Stimulated activated CD4-positive, alpha-beta T cell treated with anti-CD3 and anti-CD28 coated beads, Interleukin-12 subunit alpha, Interleukin-12 subunit beta, amount 100 ng/mL, for 24 hours (primary cell): ENCODE measurements around the gene STAU1.
A peak's percentile ranks its signal among the peaks of the same experiment; 100 is the strongest.
"Not testable (repeated sequence)": the region's sequence is repeated elsewhere in the genome, so short reads cannot be mapped to it uniquely, and the experiment has no call there.

Experiments used
- DNase-seq, 2 experiments: peaks; one replicate each; pipeline ENCODE4 v3.0.0-alpha.2; 2020; ENCODE audit warnings: low read depth in 2 of 2

The STAU1 gene, protein sequence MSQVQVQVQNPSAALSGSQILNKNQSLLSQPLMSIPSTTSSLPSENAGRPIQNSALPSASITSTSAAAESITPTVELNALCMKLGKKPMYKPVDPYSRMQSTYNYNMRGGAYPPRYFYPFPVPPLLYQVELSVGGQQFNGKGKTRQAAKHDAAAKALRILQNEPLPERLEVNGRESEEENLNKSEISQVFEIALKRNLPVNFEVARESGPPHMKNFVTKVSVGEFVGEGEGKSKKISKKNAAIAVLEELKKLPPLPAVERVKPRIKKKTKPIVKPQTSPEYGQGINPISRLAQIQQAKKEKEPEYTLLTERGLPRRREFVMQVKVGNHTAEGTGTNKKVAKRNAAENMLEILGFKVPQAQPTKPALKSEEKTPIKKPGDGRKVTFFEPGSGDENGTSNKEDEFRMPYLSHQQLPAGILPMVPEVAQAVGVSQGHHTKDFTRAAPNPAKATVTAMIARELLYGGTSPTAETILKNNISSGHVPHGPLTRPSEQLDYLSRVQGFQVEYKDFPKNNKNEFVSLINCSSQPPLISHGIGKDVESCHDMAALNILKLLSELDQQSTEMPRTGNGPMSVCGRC

DNA sequence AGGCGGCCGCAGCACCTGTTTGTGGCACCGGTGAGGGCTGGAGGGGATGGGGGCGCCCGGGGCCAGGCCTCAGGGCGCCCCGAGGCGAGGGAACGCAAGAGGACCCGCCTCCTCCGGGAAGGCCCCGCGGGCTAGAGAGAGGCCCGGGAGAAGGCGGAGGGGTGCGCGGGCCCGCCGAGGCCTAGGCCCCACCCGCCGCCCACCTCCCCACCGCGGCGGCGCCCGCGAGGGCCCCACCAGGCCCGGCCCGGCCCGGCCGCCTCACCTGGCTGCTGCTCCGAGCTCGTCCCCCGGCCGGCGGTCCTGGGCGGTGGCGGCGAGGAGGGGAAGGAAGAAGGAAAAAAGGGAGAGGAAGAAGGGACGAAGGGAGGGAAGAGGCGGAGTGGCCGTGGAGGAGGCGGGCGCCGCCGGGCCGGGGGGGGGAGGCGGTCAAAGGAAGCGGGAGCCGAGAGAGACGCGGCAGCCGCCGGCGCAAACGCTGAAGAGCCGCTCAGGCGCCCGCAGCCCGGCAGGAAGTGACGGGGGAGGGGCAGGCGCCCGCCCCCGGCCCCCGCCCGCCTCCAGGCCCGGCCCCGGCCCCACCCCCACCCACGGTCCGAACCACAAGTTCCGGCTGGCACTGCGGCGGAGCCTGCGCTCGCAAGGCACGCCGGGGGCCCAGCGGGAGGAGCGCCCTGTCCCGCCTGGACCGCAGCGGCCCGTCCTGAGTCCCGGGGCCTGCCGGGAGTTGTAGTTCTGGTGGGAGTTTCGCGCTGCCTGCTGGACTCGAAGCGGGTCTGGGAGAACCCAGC, at the start of gene STAU1:
Gene STAU1, minus strand, starts transcription at position 484 of the 791 bp plus-strand sequence. CDS start 22,133 bp downstream, outside the sequence.
- peak; percentile 89 to 90 for DNase-seq

DNA sequence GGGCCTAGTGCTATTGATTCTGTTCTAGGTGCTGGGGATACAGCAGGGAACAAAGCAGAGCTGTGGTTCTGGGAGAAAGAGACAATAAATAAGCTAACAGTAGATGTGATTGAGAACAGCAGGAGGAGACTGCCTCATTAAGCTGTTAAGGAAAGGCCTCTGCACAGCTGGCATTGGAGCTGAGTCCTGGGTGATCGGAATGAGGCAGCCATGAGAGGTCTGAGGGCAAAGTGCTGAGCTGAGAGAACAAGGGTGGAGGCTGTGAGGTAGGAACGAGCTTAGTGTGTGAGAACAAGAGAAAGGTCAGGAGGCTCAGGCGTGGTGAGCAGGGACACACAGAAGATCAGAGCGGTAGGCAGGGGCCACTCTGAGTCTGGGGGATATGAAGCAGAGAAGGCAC, 49.4 kb upstream of the STAU1 start:
- no peak for DNase-seq

DNA sequence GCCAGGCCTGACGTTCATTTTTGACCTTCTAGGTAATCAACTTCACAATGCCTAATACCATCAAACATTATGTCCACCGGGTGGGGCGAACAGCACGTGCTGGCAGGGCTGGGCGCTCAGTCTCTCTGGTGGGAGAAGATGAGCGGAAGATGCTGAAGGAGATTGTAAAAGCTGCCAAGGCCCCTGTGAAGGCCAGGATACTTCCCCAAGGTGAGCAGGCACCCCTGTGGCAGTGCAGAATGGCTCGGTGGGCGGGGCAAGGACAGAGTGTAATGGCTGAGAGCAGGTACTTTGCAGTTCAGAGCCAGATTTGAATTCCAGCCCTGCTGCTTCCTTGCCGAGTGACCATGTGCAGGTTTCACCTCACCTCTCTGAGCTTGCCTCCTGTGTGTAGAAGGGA, 48.2 kb upstream of the STAU1 start:
- DNase-seq, result no peak

DNA sequence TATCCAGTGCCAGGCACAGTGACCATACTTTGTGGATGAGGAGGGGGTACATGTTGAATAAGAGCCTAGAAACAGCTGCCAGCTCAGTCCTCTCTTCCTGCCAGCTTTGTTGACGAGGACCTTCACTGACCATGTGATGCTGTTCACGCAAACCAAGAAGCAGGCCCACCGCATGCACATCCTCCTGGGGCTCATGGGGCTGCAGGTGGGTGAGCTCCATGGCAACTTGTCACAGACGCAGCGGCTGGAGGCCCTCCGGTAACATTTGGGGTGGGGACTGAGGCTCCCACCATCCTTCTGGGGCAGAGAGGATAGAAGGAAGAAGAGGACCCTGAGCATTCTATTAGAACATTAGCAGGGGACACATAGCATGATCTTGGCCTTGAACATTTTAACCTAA, 46.7 kb upstream of the STAU1 start:
- DNase-seq, result no peak

DNA sequence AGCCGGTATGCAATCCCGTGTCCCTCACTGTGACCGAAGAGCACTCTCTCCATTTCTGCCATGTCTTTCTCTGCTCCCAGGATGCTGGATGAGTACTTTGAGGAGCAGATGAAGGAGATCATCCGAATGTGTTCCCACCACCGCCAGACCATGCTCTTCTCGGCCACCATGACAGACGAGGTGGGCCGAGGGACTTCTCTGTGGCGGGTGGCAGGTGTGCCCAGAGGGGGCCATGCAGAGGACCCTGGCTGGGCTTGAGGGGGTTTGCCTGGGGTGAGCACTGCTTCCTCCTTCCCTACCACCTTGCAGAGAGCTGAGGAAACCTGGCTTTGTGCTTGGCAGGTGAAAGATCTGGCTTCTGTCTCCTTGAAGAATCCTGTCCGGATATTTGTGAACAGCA, 45.1 kb upstream of the STAU1 start:
- no peak for DNase-seq

DNA sequence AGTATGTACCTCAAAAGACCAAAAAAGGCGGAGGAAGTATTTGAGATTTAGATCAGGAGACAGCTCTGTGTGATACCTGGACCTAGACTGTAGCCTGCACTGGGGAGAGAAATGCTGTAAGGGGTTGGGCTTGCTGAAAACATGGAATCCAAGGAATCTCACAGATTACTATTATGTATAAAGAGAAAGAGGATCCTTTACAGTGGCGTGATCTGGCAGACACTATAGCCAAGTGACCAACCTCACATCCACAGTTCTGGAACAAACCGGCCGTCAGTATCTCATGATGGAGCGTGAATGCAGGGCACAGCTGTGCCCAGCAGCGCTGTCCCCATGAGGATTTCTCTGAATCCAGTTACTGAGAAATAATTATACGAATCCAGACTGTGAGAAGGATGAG, 43.3 kb upstream of the STAU1 start:
- no peak for DNase-seq

DNA sequence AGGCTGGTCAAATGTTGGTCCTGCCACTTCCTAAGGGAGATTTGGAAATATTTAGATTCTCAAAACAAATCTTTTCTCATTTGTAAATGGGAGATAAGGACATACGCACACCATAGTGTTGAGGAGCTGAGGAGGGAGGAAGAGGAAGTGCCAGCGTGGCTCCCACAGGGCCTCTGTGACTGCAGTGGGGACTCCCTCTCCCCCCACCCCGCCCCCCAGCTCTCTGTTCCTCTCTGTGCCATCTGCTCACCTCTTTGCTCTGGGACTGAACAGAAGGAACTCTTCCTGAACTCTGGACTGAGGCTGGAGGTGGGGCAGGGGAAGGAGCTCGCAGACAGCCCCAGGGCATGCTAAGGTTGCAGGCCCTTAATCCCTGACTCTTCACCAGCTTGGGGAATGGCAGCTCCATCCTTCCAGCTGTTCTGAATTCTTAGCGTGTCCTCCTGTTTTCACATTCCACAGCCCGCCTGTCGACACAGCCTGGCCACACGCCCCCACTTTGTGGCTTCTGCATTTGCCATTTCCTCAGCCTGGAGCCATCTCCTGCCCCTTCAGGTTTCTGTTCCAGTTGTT, 42.5 kb upstream of the STAU1 start:
- no peak for DNase-seq

DNA sequence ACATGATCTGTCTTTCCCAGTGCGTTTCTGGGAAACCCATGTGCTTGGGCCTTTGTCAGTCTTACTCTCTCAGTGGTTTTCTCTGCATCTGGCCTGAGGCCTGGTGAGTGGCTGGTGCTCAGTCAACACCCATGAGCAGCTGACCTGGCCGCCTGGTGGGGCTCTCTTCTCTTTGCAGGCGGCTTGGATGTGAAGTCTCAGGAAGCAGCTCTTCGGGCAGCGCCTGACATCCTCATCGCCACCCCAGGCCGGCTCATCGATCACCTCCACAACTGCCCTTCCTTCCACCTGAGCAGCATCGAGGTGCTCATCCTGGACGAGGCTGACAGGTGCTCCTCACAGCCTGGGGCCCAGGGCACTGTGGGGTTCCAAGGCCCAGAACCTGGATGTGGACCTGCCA, 41.9 kb upstream of the STAU1 start:
- DNase-seq, result no peak

DNA sequence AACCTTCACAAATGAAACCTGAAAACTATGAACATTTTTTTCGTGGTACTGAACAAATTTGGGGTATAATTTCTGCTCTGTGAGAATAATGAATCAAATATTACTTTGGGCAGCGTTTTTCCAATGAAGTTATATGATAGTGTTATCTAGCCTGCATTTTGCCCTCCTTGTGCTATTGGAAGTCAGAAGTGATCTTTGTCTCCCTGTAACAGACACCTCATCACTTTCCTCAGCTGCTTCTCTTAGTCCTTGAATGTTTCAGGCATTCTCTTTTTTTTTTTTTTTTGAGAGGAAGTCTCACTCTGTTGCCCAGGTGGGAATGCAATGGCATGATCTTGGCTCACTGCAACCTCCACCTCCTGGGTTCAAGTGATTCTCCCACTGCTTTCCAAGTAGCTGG, 41.2 kb upstream of the STAU1 start:
- no peak for DNase-seq

DNA sequence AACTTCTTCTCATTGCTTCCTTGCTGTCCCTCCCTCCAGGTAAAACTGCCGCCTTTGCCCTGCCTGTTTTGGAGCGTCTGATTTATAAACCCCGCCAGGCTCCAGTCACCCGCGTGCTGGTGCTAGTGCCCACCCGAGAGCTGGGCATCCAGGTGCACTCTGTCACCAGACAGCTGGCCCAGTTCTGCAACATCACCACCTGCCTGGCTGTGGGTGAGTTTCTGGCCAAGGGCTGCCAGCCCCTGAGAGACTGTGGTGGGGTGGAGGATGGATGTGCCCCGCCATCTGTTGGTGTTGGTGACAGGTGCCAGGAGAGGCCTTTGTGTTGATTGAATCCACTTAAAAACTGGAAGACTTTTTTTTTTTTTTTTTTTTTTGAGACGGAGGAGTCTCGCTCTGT, 40.5 kb upstream of the STAU1 start:
- no peak for DNase-seq

DNA sequence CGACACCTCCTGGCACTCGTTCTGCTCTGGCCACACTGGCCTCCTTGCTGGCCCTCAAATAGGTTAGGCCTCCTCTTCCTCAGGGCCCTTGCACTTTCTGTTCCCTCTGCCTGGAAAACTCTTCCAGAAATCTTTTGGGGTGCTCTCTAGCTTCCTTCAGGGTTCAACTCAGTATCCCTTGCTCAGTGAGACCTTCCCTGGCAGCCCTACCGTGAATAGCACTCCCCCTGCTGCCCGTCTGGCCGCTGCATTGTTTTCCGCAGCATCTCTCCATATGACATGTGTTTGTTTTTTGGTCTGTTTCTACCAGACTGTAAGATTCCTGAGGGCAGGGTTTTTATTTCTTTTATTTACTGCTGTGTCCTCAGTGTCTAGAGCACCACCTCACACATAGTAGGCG, 37.8 kb upstream of the STAU1 start:
- DNase-seq, result no peak

DNA sequence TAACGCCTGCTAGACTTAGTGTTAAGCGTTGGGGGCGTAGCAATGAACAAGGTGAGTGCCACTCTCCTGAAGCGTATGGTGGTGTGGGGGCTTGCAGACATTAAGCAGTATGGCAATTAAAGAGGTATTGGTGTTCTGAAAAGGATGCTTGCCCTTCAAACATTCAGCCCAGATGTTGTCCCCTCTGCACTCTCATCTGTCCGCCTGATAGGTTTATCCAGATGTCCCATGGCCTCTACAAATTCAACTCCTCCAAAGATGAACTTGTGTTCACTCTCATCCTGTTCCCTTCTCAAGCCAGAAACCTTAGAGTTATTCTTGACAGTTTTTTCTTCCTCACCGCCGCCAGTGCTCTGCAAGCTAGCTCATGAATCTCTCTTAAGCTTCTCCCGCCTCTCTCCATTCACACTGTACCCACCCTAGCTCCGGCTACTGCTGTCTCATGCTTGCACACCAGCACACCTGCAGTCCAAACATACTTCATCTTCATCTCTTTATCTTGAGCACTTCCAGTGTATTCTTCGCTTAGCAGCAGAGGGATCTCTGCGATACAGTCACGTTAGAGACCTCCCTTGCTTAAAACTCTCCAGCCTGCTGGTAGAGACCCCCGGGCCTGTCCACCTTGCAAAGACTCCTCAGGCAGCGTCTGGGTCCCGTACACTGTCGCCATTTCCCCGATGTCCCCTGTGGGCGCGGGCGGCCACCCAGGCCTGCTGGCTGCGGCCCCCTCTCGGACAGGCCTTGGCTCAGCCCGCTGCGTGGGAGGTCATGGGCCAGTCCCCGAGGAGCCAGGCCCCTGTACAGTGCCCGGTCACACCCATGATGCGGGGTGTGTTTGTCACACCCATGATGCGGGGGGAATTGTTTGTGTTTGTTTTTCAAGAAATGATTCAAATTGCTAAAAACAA, 32.0 kb upstream of the STAU1 start:
- DNase-seq, result no peak

DNA sequence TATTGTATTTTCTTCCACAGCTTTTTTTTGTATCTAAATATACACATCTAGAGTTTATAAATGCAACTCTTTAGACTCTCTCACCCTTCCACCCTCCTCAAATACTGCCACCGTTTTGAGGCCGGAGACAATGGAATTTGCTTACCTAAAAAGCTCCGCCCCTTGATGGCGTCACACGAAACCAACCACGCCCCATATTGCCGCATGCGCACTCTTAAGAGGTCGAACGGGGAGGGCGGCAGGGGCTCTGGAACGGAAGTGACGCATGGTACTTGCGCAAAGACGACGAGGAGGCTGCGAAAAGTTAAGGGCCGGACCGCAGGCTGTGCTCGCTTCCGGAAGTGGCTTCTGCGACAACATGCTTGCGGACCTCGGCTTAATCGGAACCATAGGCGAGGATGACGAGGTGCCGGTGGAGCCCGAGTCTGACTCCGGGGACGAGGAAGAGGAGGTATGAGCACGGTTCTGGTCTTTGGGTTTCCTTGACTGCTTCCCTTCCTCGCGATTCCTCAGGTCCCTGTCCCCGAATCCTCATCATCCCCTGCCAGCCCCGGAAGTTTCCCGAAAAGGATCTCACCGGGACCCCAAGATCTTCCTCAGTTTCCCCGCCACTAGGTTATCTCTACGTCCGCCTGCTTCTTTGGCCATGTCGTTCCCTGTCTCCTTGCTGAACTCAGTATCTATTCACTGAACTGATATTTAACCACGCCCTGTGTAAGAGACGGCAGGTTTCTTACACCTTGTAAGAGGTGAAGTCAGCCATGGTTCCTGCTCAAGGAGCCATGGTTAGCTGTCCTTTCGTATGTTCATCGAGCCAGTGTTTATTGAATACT, 31.2 kb upstream of the STAU1 start, which contains the start of gene DDX27:
Gene DDX27, plus strand, starts transcription at position 326 of the 833 bp plus-strand sequence. Its CDS starts 33 bp downstream, at position 359.
- DNase-seq, result peak; percentile 94

DNA sequence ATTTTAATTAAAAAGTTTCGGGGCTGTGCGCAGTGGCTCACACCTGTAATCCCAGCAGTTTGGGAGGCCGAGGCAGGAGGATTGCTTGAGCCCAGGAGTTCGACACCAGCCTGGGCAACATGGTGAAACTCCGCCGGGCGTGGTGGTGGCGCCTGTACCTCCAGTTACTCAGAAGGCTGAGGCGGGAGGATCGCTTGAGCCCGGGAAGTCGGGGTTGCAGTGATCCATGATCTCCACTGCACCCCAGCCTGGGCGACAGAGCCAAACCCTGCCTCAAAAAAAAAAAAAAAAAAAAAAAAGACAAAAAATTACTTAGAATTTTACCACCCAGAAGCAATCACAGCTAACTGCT, 30.6 kb upstream of the STAU1 start:
- not testable (repeated sequence) for DNase-seq

DNA sequence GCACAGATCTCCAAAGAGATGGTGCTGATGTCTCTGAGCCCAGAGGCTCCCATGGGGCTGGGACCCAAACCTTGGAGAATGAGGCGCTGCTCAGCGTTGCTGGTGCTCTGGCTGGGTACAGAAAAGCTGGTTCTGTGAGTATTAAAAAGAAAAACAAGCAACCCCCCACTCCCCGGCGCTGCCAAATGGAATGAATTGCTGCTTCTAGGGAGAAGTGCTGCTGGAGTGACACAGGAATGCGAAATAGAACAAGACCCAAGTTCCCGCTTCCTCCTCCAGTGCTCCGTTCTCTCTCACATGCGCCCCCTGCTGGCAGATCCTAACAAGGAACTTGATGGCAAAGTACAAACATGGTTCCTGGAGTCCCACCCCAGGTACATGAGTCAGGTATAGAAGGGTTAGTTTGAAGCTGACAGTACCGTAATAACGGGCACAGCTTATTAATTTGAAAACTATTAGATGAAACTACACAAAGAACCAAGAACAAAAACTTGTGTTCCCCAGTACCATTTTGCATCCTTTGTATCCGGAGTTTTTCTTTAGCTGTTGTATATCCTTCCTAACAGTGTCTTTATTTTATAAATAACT, 29.0 kb upstream of the STAU1 start:
- peak; percentile 85 to 99 for DNase-seq

DNA sequence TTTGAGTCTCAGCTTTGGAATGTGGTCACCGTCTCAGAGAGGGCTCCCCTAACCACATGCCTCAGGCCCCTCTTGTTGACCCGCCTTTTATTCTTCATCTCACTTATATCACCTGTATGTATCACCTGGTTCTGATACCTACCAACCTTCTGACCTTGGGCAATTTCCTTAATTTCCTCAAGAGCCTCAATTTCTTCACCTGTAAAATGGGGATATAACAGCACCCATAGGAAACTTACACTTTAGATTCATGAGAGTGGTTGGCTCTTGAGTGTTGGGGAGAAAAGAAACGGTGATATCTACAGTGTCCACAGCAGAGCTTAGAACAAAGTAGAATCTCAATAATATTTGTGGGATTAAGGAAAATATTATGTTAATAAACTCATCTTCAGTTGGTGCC, 27.1 kb upstream of the STAU1 start:
- no peak for DNase-seq

DNA sequence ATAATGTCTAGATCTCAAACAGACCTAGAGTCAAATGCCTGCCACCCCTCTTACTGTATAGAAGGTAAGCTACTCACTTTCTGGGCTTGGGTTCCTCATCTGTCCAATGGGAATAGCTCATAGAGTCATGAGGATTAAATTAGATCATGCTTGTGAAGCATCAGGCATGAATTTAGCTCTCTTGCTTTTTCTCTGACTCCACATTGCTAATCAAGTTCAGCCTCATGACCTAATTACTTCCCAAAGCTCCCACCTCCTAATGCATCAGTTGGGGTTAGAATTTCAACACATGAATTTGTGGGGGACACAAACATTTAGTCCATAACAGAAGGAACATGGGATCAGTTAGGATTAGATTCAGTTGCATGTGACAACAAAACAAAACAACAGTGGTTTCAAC, 26.4 kb upstream of the STAU1 start:
- no peak for DNase-seq

DNA sequence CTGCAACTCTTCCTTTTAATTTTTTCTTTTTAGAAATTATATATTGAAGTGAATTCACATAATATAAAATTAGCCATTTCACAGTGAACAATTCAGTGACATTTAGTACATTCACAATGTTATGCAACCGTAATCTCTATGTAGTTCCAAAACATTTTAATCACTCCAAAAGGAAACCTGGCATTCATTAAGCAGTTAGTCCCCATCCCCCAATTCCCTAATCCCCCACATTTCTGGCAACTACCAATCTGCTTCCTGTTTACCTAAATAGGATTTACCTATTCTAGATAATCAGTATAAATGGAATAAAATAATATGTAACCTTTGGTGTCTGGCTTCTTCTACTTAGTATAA, 22.6 kb upstream of the STAU1 start:
- no peak for DNase-seq

DNA sequence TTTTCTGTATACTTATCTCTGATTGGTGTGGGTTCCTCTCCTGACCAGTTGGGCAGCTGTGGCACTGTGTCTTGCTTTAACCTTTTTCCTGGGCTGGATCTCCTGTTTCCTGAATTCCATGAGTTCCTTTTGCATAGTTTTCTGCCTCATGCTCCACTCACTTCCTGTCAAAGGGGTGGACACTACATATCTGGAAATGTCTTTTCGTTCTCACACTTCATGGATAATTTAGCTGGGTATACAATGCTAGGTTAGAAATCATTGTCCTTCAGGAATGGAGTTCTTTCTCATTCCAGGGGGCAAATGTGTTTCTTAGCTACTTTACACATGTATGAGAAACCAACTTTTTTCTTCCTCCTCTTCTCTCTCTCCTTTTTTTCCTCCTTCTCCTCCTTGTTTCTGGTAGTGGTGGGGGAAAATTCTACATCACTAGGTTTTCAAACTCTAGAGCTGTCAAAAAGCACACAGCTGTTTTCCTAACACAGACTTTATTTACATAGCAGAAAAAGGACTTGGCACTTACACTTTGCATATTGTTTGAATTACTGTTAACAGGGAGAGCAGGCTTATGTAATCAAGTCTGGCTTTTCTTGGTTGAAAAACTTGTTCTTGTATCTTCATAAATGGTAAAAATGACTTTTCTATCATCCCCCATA, 22.1 kb upstream of the STAU1 start:
- no peak for DNase-seq

DNA sequence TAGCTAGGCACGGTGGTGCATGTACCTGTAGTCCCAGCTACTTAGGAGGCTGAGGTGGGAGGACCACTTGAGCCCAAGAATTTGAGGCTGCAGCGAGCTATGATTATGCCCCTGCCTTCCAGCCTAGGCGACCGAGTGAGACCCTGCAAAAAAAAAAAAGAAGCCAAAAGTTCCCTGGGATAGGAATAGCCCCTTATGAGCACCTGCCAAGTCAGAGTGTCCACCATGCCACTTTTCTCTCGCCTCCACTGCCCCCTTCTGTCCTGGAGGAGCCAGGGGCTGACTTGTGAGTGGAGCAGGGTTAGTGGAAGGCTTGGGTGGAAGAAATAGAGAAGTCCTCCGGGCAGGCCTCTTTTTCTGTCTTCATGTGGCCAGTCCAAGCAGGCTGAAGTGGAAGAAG, 18.9 kb upstream of the STAU1 start:
- no peak for DNase-seq
